NCI-H187 (cell line): ENCODE data around the gene PHF20.
"Not testable (repeated sequence)": the region's sequence is repeated elsewhere in the genome, so short reads cannot be mapped to it uniquely, and the experiment has no call there.

ENCODE experiments used
- DNase-seq, 2 experiments: peaks; one replicate each; lab custom pipeline; 2025; lab: John Stamatoyannopoulos, UW

The PHF20 gene

GRCh38 chr20:35920523-35920922 lies 148.7 kb downstream of the PHF20 start:
- DNase-seq, result no peak

- no peak for DNase-seq
Observed at GRCh38 chr20:35929301-35929700, 157.5 kb downstream of the PHF20 start.

- no peak for DNase-seq
Observed at GRCh38 chr20:35934050-35934449, 162.2 kb downstream of the PHF20 start.

- no peak for DNase-seq
Observed at GRCh38 chr20:35939264-35939663, 167.4 kb downstream of the PHF20 start.

GRCh38 chr20:35941620-35942019 lies 169.8 kb downstream of the PHF20 start:
- no peak for DNase-seq

GRCh38 chr20:35942243-35942642 lies 170.4 kb downstream of the PHF20 start:
- DNase-seq, result no peak

GRCh38 chr20:35947489-35947888 lies 175.7 kb downstream of the PHF20 start:
- DNase-seq, result no peak

- no peak for DNase-seq
Observed at GRCh38 chr20:35947907-35948306, 176.1 kb downstream of the PHF20 start.

GRCh38 chr20:35950093-35950492 lies 178.3 kb downstream of the PHF20 start:
- DNase-seq, result no peak

- DNase-seq, result not testable (repeated sequence)
Observed at GRCh38 chr20:35952080-35952479, 180.3 kb downstream of the PHF20 start.

- no peak for DNase-seq
Observed at GRCh38 chr20:35952480-35953386, 180.9 kb downstream of the PHF20 start.

GRCh38 chr20:35953387-35954199 lies 181.8 kb downstream of the PHF20 start:
- no peak for DNase-seq

GRCh38 chr20:35954200-35954906 lies 182.5 kb downstream of the PHF20 start, which contains the start of gene SCAND1:
Gene SCAND1 (minus strand): TSS chr20:35954502. CDS start chr20:35954284, 218 bp downstream.
- DNase-seq, result peak; percentile 85 to 95

GRCh38 chr20:35954907-35955251 lies 183.1 kb downstream of the PHF20 start:
- peak in 1 of 2 experiments; percentile 21 for DNase-seq

GRCh38 chr20:35956616-35957015 lies 184.8 kb downstream of the PHF20 start:
- DNase-seq, result no peak

GRCh38 chr20:35959291-35959690 lies 187.5 kb downstream of the PHF20 start:
- DNase-seq, result not testable (repeated sequence)

- no peak for DNase-seq
Observed at GRCh38 chr20:35963878-35964277, 192.1 kb downstream of the PHF20 start.

- DNase-seq, result no peak
Observed at GRCh38 chr20:35967979-35968640, 196.3 kb downstream of the PHF20 start, which contains the start of gene CNBD2. Gene CNBD2 (plus strand): TSS chr20:35968590. CDS start chr20:35968763, 173 bp downstream.

- no peak for DNase-seq
Observed at GRCh38 chr20:35968930-35969329, 197.1 kb downstream of the PHF20 start.

- no peak for DNase-seq
Observed at GRCh38 chr20:35971981-35972380, 200.2 kb downstream of the PHF20 start.

- DNase-seq, result no peak
Observed at GRCh38 chr20:35972462-35972861, 200.6 kb downstream of the PHF20 start.

GRCh38 chr20:35974256-35974655 lies 202.4 kb downstream of the PHF20 start:
- DNase-seq, result no peak
